Endothelial cell of umbilical vein (primary cell): Measurements from ENCODE around the gene PAX8. TPM values are rescaled to one million over a fixed set of nuclear protein-coding genes. Genes with fewer than 3 reads are reported as not detected.
A peak's percentile ranks its signal among the peaks of the same experiment; 100 is the strongest.
"Not testable (repeated sequence)": the region's sequence is repeated elsewhere in the genome, so short reads cannot be mapped to it uniquely, and the experiment has no call there.

Experiments used
- BruUV-seq: library from RNA; stranded (reverse); fragments of 400-500 nt; replicated peaks from 2 replicates; lab custom pipeline; 2021; lab: Mats Ljungman, UMichigan
- CTCF ChIA-PET: fragments of 300-600, 350-600 bp; sonication (Branson Sonifier 250); formaldehyde crosslinking; loops from one replicate; lab custom pipeline; 2021; ENCODE audit warnings: antibody characterized with exemption, inconsistent platforms; lab: Charles Lee
- POLR2A ChIA-PET: fragments of 300-600, 350-600 bp; sonication (Branson Sonifier 250); formaldehyde crosslinking; loops from one replicate; lab custom pipeline; 2021; ENCODE audit warnings: antibody characterized with exemption, inconsistent platforms; lab: Charles Lee
- DNase-seq: peaks from one replicate; pipeline ENCODE4 v3.0.0-alpha.2; 2011; ENCODE audit warnings: low read depth, low spot score
- FAIRE-seq: peaks from 2 replicates; lab custom pipeline; 2011; peaks lifted over from hg19 to GRCh38; lab: Jason Lieb, UNC
- H2AFZ ChIP-seq: 2 replicates; pipeline ENCODE4 v1.6.0; 2012; ENCODE audit warnings: low read depth, low read length, control low read depth, inconsistent platforms
- H3K27ac ChIP-seq: 2 replicates; pipeline ENCODE4 v1.5.1; 2011; ENCODE audit warnings: low read depth, mild to moderate bottlenecking, control low read depth, low read length, moderate library complexity; ENCODE audit not compliant: insufficient read depth
- H3K27me3 ChIP-seq, 2 experiments: 2 replicates each; pipeline versions ENCODE4 v1.6.0 to v1.6.1; 2011; ENCODE audit warnings: low read length in 2 of 2, mixed read lengths in 1 of 2; ENCODE audit not compliant: control insufficient read depth in 2 of 2, insufficient read depth in 2 of 2
- H3K36me3 ChIP-seq, 2 experiments: 2 replicates in 1 of 2; 3 replicates in 1 of 2; pipeline ENCODE4 v1.5.1; 2011; ENCODE audit warnings: low read length in 2 of 2, mild to moderate bottlenecking in 1 of 2, moderate library complexity in 1 of 2; ENCODE audit not compliant: control insufficient read depth in 2 of 2, insufficient read depth in 2 of 2; ENCODE audit errors: extremely low read depth in 1 of 2
- H3K4me1 ChIP-seq: 3 replicates; pipeline ENCODE4 v1.5.1; 2011; ENCODE audit warnings: mild to moderate bottlenecking, low read length; ENCODE audit not compliant: control insufficient read depth, insufficient read depth; ENCODE audit errors: extremely low read depth
- H3K4me2 ChIP-seq: 2 replicates; pipeline ENCODE4 v1.6.1; 2011; ENCODE audit warnings: low read length, control low read depth, mixed read lengths; ENCODE audit not compliant: insufficient read depth
- H3K4me3 ChIP-seq, 3 experiments: fragments of 200-600 bp in 1 of 3; sonication (generic), shearing (Covaris generic) in 1 of 3; replicated peaks in 1 of 3; 2 replicates each; pipeline ENCODE4 v1.5.1; 2011 to 2016; ENCODE audit warnings: control low read depth in 3 of 3, low read length in 3 of 3, mild to moderate bottlenecking in 2 of 3, inconsistent platforms in 1 of 3, low read depth in 1 of 3, moderate library complexity in 1 of 3; ENCODE audit not compliant: insufficient read depth in 1 of 3
- H3K79me2 ChIP-seq: 2 replicates; pipeline ENCODE4 v1.6.0; 2012; ENCODE audit warnings: low read length, inconsistent platforms; ENCODE audit not compliant: control insufficient read depth, insufficient read depth
- H3K9ac ChIP-seq: replicated peaks from 2 replicates; pipeline ENCODE3; 2011; ENCODE audit warnings: low read length, control low read depth; ENCODE audit not compliant: insufficient read depth; ENCODE audit errors: extremely low read depth
- H3K9me1 ChIP-seq: replicated peaks from 3 replicates; pipeline ENCODE4 v1.6.0; 2011; ENCODE audit warnings: mild to moderate bottlenecking, low read length; ENCODE audit not compliant: control insufficient read depth, insufficient read depth; ENCODE audit errors: extremely low read depth
- H3K9me3 ChIP-seq: replicated peaks from 2 replicates; pipeline ENCODE4 v1.5.1; 2012; ENCODE audit warnings: low read length, inconsistent platforms; ENCODE audit not compliant: control insufficient read depth, insufficient read depth
- H4K20me1 ChIP-seq: replicated peaks from 2 replicates; pipeline ENCODE3; 2011; ENCODE audit warnings: mild to moderate bottlenecking, low read length; ENCODE audit not compliant: control insufficient read depth, insufficient read depth; ENCODE audit errors: extremely low read depth
- EZH2 ChIP-seq: IDR thresholded peaks from 2 replicates; pipeline ENCODE4 v1.6.1; 2012; ENCODE audit warnings: borderline replicate concordance, low read depth, mild to moderate bottlenecking, moderate library complexity, low read length, inconsistent platforms; ENCODE audit not compliant: severe bottlenecking
- FOS ChIP-seq: IDR thresholded peaks from 2 replicates; pipeline ENCODE4 v1.6.1; 2011; ENCODE audit warnings: mild to moderate bottlenecking, low read length, moderate library complexity, borderline replicate concordance; ENCODE audit not compliant: insufficient read depth
- GATA2 ChIP-seq: IDR thresholded peaks from 2 replicates; pipeline ENCODE4 v1.7.0; 2011; ENCODE audit warnings: low read depth, mild to moderate bottlenecking, moderate library complexity, mixed read lengths, low read length; ENCODE audit not compliant: insufficient read length, insufficient read depth
- JUN ChIP-seq: IDR thresholded peaks from 2 replicates; pipeline ENCODE4 v1.6.1; 2011; ENCODE audit warnings: borderline replicate concordance, low read depth; ENCODE audit not compliant: insufficient read length, insufficient read depth
- MYC ChIP-seq: IDR thresholded peaks from one replicate; pipeline ENCODE4 v1.6.1; 2011; ENCODE audit warnings: mild to moderate bottlenecking, low read depth, low read length
- POLR2A ChIP-seq: IDR thresholded peaks from 2 replicates; pipeline ENCODE4 v1.6.1; 2012; ENCODE audit warnings: low read depth, mild to moderate bottlenecking, control low read depth, low read length
- POLR2AphosphoS5 ChIP-seq: IDR thresholded peaks from 2 replicates; pipeline ENCODE4 v1.6.1; 2012; ENCODE audit warnings: low read depth, mild to moderate bottlenecking, control low read depth, low read length, moderate library complexity; ENCODE audit not compliant: insufficient read depth
- dilution Hi-C: fragments of 300-500 bp; cut with MboI; formaldehyde crosslinking; loops from one replicate; pipeline ENCODE4 v1.15.0; 2019; ENCODE audit warnings: low sequenced_read_pairs; ENCODE audit not compliant: extremely low pct_ligation_motif_present
- intact Hi-C: fragments of 100-400 bp; cut with micrococcal nuclease; formaldehyde crosslinking; loops from one replicate; pipeline ENCODE4 v1.10.0; 2022
- polyA plus RNA-seq, 4 experiments: library from polyadenylated mRNA; depleted of rRNA in 3 of 4; stranded (reverse) in 3 of 4; unstranded in 1 of 4; fragments of >200 nt; gene quantifications; 2 replicates each; pipeline versions ENCODE4 v1.2.1 to v1.2.3, GENCODE V29; 2011 to 2012; ENCODE audit warnings: missing spikeins in 1 of 4
- total RNA-seq: library from RNA; stranded (reverse); gene quantifications from 2 replicates; pipeline ENCODE4 v1.2.3, GENCODE V29; 2021
- TF ChIP-seq, protein P1 (sequence below): IDR thresholded peaks from 2 replicates; pipeline ENCODE4 v1.6.1; 2011; ENCODE audit not compliant: insufficient read depth, insufficient read length
- TF ChIP-seq, protein P2 (sequence below), 2 donors: IDR thresholded peaks; 1 replicate in 1 of 2; 2 replicates in 1 of 2; pipeline ENCODE4 v1.5.1; 2011; ENCODE audit warnings: low read length in 2 of 2, mild to moderate bottlenecking in 2 of 2, moderate library complexity in 2 of 2, control low read depth in 1 of 2, inconsistent platforms in 1 of 2, low read depth in 1 of 2; ENCODE audit not compliant: insufficient read depth in 1 of 2; ENCODE audit errors: extremely low read depth in 1 of 2

PAX8 gene
- total and polyA plus RNA-seq, 2 donors (not counting 3 experiments of a cell fraction or from before 2014, with no cell fraction given) = 0.22 to 0.62 TPM

DNA sequence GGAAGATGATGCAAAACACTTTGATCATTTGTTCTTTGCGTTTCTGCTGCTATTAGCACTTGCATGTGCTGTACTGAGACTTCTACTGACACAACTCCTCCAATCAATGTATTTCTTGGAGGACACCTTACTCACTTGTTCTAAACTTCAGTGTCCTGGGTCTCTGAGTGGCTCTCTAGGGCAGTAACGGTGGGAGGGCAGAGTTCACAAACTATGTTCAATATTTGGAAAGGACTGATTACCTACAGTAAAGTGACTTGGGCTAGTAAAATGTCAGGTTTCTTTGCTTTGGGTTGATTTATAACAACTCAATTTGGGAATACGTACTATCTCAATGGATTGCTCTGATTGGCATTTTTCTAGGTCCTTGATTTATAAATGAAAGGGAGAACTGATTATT lies 49.3 kb upstream of the PAX8 start:
- BruUV-seq = no TSS peak
- no peaks in the 10 kb centered on the region for H4K20me1 ChIP-seq
- no peak overlapping the region for H3K27ac ChIP-seq
- TF ChIP-seq POLR2AphosphoS5 (no peak), MYC (no peak), FOS (no peak), POLR2A (no peak), EZH2 (no peak), GATA2 (no peak), JUN (no peak)
- TF ChIP-seq, protein P1, sequence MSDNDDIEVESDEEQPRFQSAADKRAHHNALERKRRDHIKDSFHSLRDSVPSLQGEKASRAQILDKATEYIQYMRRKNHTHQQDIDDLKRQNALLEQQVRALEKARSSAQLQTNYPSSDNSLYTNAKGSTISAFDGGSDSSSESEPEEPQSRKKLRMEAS = no peak
- TF ChIP-seq, protein P2, sequence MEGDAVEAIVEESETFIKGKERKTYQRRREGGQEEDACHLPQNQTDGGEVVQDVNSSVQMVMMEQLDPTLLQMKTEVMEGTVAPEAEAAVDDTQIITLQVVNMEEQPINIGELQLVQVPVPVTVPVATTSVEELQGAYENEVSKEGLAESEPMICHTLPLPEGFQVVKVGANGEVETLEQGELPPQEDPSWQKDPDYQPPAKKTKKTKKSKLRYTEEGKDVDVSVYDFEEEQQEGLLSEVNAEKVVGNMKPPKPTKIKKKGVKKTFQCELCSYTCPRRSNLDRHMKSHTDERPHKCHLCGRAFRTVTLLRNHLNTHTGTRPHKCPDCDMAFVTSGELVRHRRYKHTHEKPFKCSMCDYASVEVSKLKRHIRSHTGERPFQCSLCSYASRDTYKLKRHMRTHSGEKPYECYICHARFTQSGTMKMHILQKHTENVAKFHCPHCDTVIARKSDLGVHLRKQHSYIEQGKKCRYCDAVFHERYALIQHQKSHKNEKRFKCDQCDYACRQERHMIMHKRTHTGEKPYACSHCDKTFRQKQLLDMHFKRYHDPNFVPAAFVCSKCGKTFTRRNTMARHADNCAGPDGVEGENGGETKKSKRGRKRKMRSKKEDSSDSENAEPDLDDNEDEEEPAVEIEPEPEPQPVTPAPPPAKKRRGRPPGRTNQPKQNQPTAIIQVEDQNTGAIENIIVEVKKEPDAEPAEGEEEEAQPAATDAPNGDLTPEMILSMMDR (IDR thresholded peaks at IDR 0.05; ENCODE audit: extremely low read depth in 1 of 2, insufficient read depth in 1 of 2, low read depth in 1 of 2, low read length in 2 of 2) = no peak
- DNase-seq (no peak), FAIRE-seq (no peak)
- POLR2A ChIA-PET = no interaction called here
- no peak overlapping the region for H3K9ac ChIP-seq
- H3K4me2 ChIP-seq = no peak overlapping the region
- H2AFZ ChIP-seq = no peak overlapping the region
- no peak overlapping the region for H3K4me3 ChIP-seq
- CTCF ChIA-PET = no interaction called here
- H3K9me3 ChIP-seq = no peaks in the 10 kb centered on the region
- no peaks in the 10 kb centered on the region for H3K36me3 ChIP-seq
- H3K4me1 ChIP-seq = peaks cover 2% of the 10 kb centered on the region
- peaks cover 0 to 3% of the 10 kb centered on the region in 2 experiments for H3K27me3 ChIP-seq
- intact Hi-C loops = no loop called here
- dilution Hi-C loops = no loop called here
- H3K79me2 ChIP-seq = no peaks in the 10 kb centered on the region
- no peaks in the 10 kb centered on the region for H3K9me1 ChIP-seq

DNA sequence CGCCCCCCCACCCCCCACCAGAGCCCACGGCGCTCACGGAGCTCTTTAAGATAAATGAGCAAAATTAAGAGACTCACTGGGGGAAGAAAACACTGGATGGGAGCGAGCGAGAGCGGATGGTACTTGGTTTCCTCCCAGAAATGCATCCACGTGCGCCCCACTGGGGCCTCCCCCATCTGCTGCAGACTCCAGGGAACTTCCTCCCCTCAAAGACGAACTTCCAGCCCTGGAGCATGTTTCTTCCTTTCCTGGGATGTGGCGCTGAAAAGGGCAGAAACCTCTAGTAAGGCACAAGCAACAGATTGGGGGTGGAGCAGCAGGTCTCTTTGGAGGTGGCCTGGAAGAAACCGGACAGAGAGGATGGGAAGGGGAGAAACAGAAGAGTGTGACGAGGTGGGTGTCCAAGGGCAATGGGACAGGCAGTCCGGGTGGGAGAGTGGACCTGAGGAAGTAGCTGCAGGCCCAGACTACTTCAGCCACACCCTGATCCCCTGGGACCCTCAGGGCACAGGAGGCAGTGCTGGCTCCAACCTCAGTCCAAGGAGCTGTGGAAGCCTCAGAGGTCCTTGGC lies 46.5 kb upstream of the PAX8 start:
- FAIRE-seq, H3K36me3 ChIP-seq, intact Hi-C loops, H3K4me2 ChIP-seq, H3K9ac ChIP-seq, DNase-seq, H3K79me2 ChIP-seq, H4K20me1 ChIP-seq, BruUV-seq, H3K4me1 ChIP-seq, POLR2A ChIA-PET, H3K27me3 ChIP-seq, H3K27ac ChIP-seq, dilution Hi-C loops, H3K9me3 ChIP-seq, H3K9me1 ChIP-seq: not testable (repeated sequence)
- Histone ChIP-seq H3K4me3 (peak overlapping the region in 1 of 3 experiments; percentile 28), H2AFZ (peak overlapping the region; percentile 51)
- CTCF ChIA-PET = interaction anchor here (0.9 kb wide), 1 partner anchor 121 kb away, joined by 3 read pairs; no protein-coding TSS in a partner anchor
